Adrenal gland (tissue), 12 donors: Measurements from ENCODE around the gene ZNF804A. TPM values are rescaled to one million over a fixed set of nuclear protein-coding genes. Genes with fewer than 3 reads are reported as not detected.
"Not testable (repeated sequence)": the region's sequence is repeated elsewhere in the genome, so short reads cannot be mapped to it uniquely, and the experiment has no call there.

Experiments used
- DNase-seq, 7 donors: peaks; one replicate each; pipeline ENCODE4 v3.0.0-alpha.2; 2019 to 2020
- H3K27ac ChIP-seq, 5 donors: fragments of 200-600 bp; sonication (generic) in 4 of 5; 1 replicate in 3 of 5; 2 replicates in 2 of 5; pipeline versions ENCODE4 v1.5.1 to v1.8.0; 2016 to 2020; ENCODE audit warnings: mild to moderate bottlenecking in 1 of 5
- H3K27me3 ChIP-seq: fragments of 200-600 bp; 2 replicates; pipeline ENCODE4 v1.8.0; 2021
- H3K36me3 ChIP-seq, 2 donors: fragments of 200-600 bp; replicated peaks in 1 of 2; 1 replicate in 1 of 2; 2 replicates in 1 of 2; pipeline versions ENCODE4 v1.5.1 to v1.8.0; 2018 to 2022
- H3K4me1 ChIP-seq, 2 donors: fragments of 200-600 bp; replicated peaks in 1 of 2; 1 replicate in 1 of 2; 2 replicates in 1 of 2; pipeline versions ENCODE4 v1.5.1 to v1.8.0; 2018 to 2021
- H3K4me3 ChIP-seq, 4 donors: fragments of 200-600 bp; sonication (generic) in 3 of 4; one replicate each; pipeline ENCODE4 v1.5.1; 2016 to 2018
- H3K9me3 ChIP-seq, 3 donors: fragments of 200-600 bp; sonication (generic) in 1 of 3; replicated peaks in 1 of 3; 1 replicate in 2 of 3; 2 replicates in 1 of 3; pipeline versions ENCODE4 v1.5.1 to v1.8.0; 2016 to 2021
- CTCF ChIP-seq, 6 experiments: fragments of 450-650 bp in 4 of 6; fragments of 200-600 bp in 2 of 6; sonication (generic) in 1 of 6; IDR thresholded peaks; 1 replicate in 5 of 6; 2 replicates in 1 of 6; pipeline versions ENCODE4 v1.5.1 to v1.8.0; 2016 to 2021; ENCODE audit warnings: antibody characterized with exemption in 6 of 6, mild to moderate bottlenecking in 2 of 6, moderate library complexity in 1 of 6
- POLR2A ChIP-seq, 2 donors: fragments of 450-650 bp; IDR thresholded peaks; one replicate each; pipeline ENCODE4 v1.6.1; 2017; ENCODE audit warnings: antibody characterized with exemption in 2 of 2, mild to moderate bottlenecking in 2 of 2, moderate library complexity in 1 of 2
- WGBS, 4 donors: extraction: QIAGEN DNeasy Blood & Tissue Kit in 2 of 4; methylation state at CpG; one replicate each; pipeline versions ENCODE4 v1.1.5 to v1.1.7; 2013 to 2017; 5-methylcytosine and 5-hydroxymethylcytosine counted together
- intact Hi-C, 2 donors: fragments of 100-400 bp; cut with DNase I; formaldehyde crosslinking; loops; one replicate each; pipeline versions ENCODE4 v1.14.1 to v1.15.0; 2022 to 2023
- polyA plus RNA-seq, 3 donors: library from polyadenylated mRNA; stranded (reverse); fragments of 200-250 nt in 2 of 3; fragments of 350-450 nt in 1 of 3; fragmentation: Illumina TruSeq in 1 of 3; extraction: RNeasy Lipid Tissue Mini Kit (QIAGEN cat#74804) in 1 of 3; gene quantifications; one replicate each; pipeline ENCODE4 v1.2.3, GENCODE V29; 2013 to 2014
- total RNA-seq, 9 donors: library from RNA; depleted of rRNA in 4 of 9; stranded (reverse); fragments of >200 nt in 4 of 9; fragments of 120-200 nt in 1 of 9; fragmentation: NEBNext Ultra II Directional in 1 of 9; extraction: Animal tissue kit (Norgen Biotek cat#: 25700) in 1 of 9; gene quantifications; one replicate each; pipeline versions ENCODE4 v1.1.0 to v1.2.4, GENCODE V29; 2013 to 2023
- donor health status: healthy with polysubstance abuse.
- donor health status: Bipolar disorder and iron deficiency.
- donor health status: DM: yes; HTN: yes; CAD: no.
- donor health status: DM: no; HTN: no; CAD: no.
- donor health status: DM: no; HTN: no; CAD: no.
- donor health status: DM: yes; HTN: yes; CAD: no.

Gene ZNF804A
- total and polyA plus RNA-seq, 12 donors = 0.07 to 0.89 (median 0.14) TPM; not detected in 1

DNA sequence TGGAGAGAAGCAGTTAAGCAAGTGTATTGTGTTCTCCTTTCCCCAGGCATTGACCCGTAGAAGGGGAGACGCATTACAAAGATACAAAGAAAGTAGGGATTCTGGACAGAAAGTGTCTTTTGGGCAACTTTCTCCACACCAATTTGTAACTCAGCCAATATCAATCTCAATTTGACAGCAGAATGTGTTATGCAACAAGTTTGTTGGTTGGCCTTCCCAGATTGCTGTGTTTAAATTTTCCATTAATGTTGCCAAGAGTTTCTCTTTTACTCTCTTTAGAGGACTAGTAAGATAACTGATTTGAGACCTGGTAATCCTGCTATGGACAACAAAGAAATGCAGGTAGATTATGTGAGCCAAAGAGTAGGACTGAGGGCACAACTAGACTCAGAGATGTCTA is 279.6 kb downstream of the ZNF804A start:
- Histone ChIP-seq H3K4me3 (no peak overlapping the region), H3K4me1 (peaks cover 0 to 5% of the 10 kb centered on the region in 2 donors), H3K36me3 (no peaks in the 10 kb centered on the region), H3K27ac (no peak overlapping the region), H3K9me3 (no peaks in the 10 kb centered on the region), H3K27me3 (no peaks in the 10 kb centered on the region)
- intact Hi-C loops = no loop called here
- no peak for DNase-seq
- 93 to 96% (median 95%) methylated on average over 2 of the region's 2 CpGs for WGBS, 4 donors
- TF ChIP-seq POLR2A (IDR thresholded peaks at IDR 0.05) = no peak
- no peak for TF ChIP-seq CTCF (IDR thresholded peaks at IDR 0.05)

- intact Hi-C loops = no loop called here
- WGBS, 4 donors = 69 to 89% (median 81%) methylated on average over 1 of the region's 1 CpG
- DNase-seq = no peak
Observed at GRCh38 chr2:184879671-184880070, 281.3 kb downstream of the ZNF804A start.

GRCh38 chr2:184886585-184886984 is 288.3 kb downstream of the ZNF804A start:
- H3K36me3 ChIP-seq, H3K9me3 ChIP-seq, H3K4me3 ChIP-seq, H3K27me3 ChIP-seq, H3K4me1 ChIP-seq, H3K27ac ChIP-seq, DNase-seq, intact Hi-C loops: not testable (repeated sequence)
- WGBS, 4 donors = 86 to 92% (median 87%) methylated on average over 2 of the region's 2 CpGs

More at GRCh38 chr2:184879671-184880070, 281.3 kb downstream of the ZNF804A start:
- peaks cover 0 to 5% of the 10 kb centered on the region in 2 donors for H3K4me1 ChIP-seq
- no peak overlapping the region for H3K4me3 ChIP-seq
- no peak for TF ChIP-seq POLR2A (IDR thresholded peaks at IDR 0.05)
- TF ChIP-seq CTCF (IDR thresholded peaks at IDR 0.05) = no peak
- no peaks in the 10 kb centered on the region for H3K36me3 ChIP-seq
- H3K27ac ChIP-seq = no peak overlapping the region
- no peaks in the 10 kb centered on the region for H3K9me3 ChIP-seq
- H3K27me3 ChIP-seq = no peaks in the 10 kb centered on the region

DNA sequence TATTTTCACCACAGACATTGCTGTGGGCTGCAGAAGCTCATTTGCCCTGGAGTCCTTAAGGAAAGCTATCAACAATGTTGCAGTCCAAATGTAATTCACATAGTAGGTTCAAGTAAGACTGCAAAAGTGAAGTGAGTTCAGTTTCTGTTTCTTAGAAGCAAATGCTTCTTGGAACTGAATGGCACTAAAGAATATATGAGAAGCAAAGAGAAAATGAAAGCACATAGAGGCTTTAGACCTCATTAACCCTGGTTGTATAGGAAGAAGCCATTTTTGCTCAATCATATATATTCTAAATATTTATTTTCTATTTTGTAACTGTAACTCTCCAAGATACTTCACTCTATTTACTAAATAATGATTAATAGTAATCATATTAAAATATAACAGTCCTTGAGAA is 292.0 kb downstream of the ZNF804A start:
- peaks cover 0 to 14% of the 10 kb centered on the region in 2 donors for H3K4me1 ChIP-seq
- no peak for DNase-seq
- intact Hi-C loops = no loop called here
- no peaks in the 10 kb centered on the region for H3K9me3 ChIP-seq
- H3K27me3 ChIP-seq = no peaks in the 10 kb centered on the region
- H3K36me3 ChIP-seq = no peaks in the 10 kb centered on the region
- H3K4me3 ChIP-seq = no peak overlapping the region
- TF ChIP-seq CTCF (IDR thresholded peaks at IDR 0.05) (no peak), POLR2A (IDR thresholded peaks at IDR 0.05) (no peak)
- no peak overlapping the region for H3K27ac ChIP-seq

GRCh38 chr2:184904991-184905390 is 306.7 kb downstream of the ZNF804A start:
- no peaks in the 10 kb centered on the region for H3K4me1 ChIP-seq
- no peak overlapping the region for H3K27ac ChIP-seq
- no peak for TF ChIP-seq POLR2A (IDR thresholded peaks at IDR 0.05)
- TF ChIP-seq CTCF (IDR thresholded peaks at IDR 0.05) = no peak
- no peaks in the 10 kb centered on the region for H3K9me3 ChIP-seq
- H3K36me3 ChIP-seq = no peaks in the 10 kb centered on the region
- intact Hi-C loops = no loop called here
- H3K4me3 ChIP-seq = no peak overlapping the region
- 84 to 88% (median 87%) methylated on average over 1 of the region's 1 CpG for WGBS, 4 donors
- no peak for DNase-seq
- H3K27me3 ChIP-seq = no peaks in the 10 kb centered on the region
